Endothelial cell (in vitro differentiated cells): ENCODE measurements around the gene TTC7B. TPM values are rescaled to one million over a fixed set of nuclear protein-coding genes. Genes with fewer than 3 reads are reported as not detected.
"Not testable (repeated sequence)": the region's sequence is repeated elsewhere in the genome, so short reads cannot be mapped to it uniquely, and the experiment has no call there.

Experiments
- DNase-seq: peaks from one replicate; pipeline ENCODE4 v3.0.0; 2021; ENCODE audit warnings: low spot score
- H3K27ac Mint-ChIP-seq: one replicate; pipeline ENCODE4 v1.8.0; 2021; ENCODE audit warnings: mixed read lengths, inconsistent platforms; ENCODE audit not compliant: unreplicated experiment
- H3K27me3 Mint-ChIP-seq: one replicate; pipeline ENCODE4 v1.8.0; 2021; ENCODE audit warnings: mild to moderate bottlenecking, moderate library complexity, mixed read lengths, inconsistent platforms; ENCODE audit not compliant: unreplicated experiment
- H3K36me3 Mint-ChIP-seq: one replicate; pipeline ENCODE4 v1.8.0; 2021; ENCODE audit warnings: mild to moderate bottlenecking, low read depth, mixed read lengths, inconsistent platforms; ENCODE audit not compliant: unreplicated experiment
- H3K4me1 Mint-ChIP-seq: one replicate; pipeline ENCODE4 v1.8.0; 2021; ENCODE audit warnings: mild to moderate bottlenecking, mixed read lengths, inconsistent platforms; ENCODE audit not compliant: unreplicated experiment
- H3K4me3 Mint-ChIP-seq: one replicate; pipeline ENCODE4 v1.8.0; 2021; ENCODE audit warnings: mild to moderate bottlenecking, mixed read lengths, inconsistent platforms; ENCODE audit not compliant: unreplicated experiment
- H3K9me3 Mint-ChIP-seq: one replicate; pipeline ENCODE4 v1.8.0; 2021; ENCODE audit warnings: mixed read lengths, inconsistent platforms; ENCODE audit not compliant: unreplicated experiment
- CTCF ChIP-seq: fragments of 200-600 bp; sonication (generic); IDR thresholded peaks from one replicate; pipeline ENCODE4 v1.5.0; 2021; ENCODE audit warnings: antibody characterized with exemption; ENCODE audit not compliant: unreplicated experiment
- total RNA-seq: library from RNA; stranded (reverse); fragmentation: NEBNext Ultra II Directional; extraction: Animal tissue kit (Norgen Biotek cat#: 25700); gene quantifications from one replicate; pipeline ENCODE4 v1.2.1, GENCODE V29; 2021; ENCODE audit not compliant: unreplicated experiment

TTC7B gene
- total RNA-seq, 1 donor from 2014 or later: 93.5 TPM

GRCh38 chr14:90848944-90849731 lies 32.9 kb upstream of the TTC7B start:
- peak overlapping the region; percentile 99 for H3K27ac Mint-ChIP-seq
- peaks cover 25% of the 10 kb centered on the region for H3K4me1 Mint-ChIP-seq
- H3K36me3 Mint-ChIP-seq: peaks cover 5% of the 10 kb centered on the region
- DNase-seq: no peak
- no peak overlapping the region for H3K4me3 Mint-ChIP-seq
- no peak for TF ChIP-seq CTCF
- peaks cover 9% of the 10 kb centered on the region for H3K27me3 Mint-ChIP-seq
- H3K9me3 Mint-ChIP-seq: no peaks in the 10 kb centered on the region

GRCh38 chr14:90846511-90846910 lies 30.3 kb upstream of the TTC7B start:
- no peak overlapping the region for H3K27ac Mint-ChIP-seq
- DNase-seq: no peak
- TF ChIP-seq CTCF: no peak
- H3K4me3 Mint-ChIP-seq: no peak overlapping the region
- peaks cover 12% of the 10 kb centered on the region for H3K27me3 Mint-ChIP-seq
- no peaks in the 10 kb centered on the region for H3K9me3 Mint-ChIP-seq
- peaks cover 22% of the 10 kb centered on the region for H3K4me1 Mint-ChIP-seq
- peaks cover 5% of the 10 kb centered on the region for H3K36me3 Mint-ChIP-seq

GRCh38 chr14:90844321-90844720 lies 28.1 kb upstream of the TTC7B start:
- Mint-ChIP-seq H3K36me3 (peaks cover 5% of the 10 kb centered on the region), H3K4me1 (peaks cover 5% of the 10 kb centered on the region), H3K9me3 (no peaks in the 10 kb centered on the region), H3K27ac (no peak overlapping the region), H3K27me3 (peaks cover 9% of the 10 kb centered on the region), H3K4me3 (no peak overlapping the region)
- TF ChIP-seq CTCF: no peak
- DNase-seq: no peak

GRCh38 chr14:90842726-90843125 lies 26.5 kb upstream of the TTC7B start:
- H3K4me3 Mint-ChIP-seq: no peak overlapping the region
- H3K36me3 Mint-ChIP-seq: peaks cover 3% of the 10 kb centered on the region
- H3K4me1 Mint-ChIP-seq: peaks cover 7% of the 10 kb centered on the region
- peaks cover 9% of the 10 kb centered on the region for H3K27me3 Mint-ChIP-seq
- no peaks in the 10 kb centered on the region for H3K9me3 Mint-ChIP-seq
- no peak for TF ChIP-seq CTCF
- no peak overlapping the region for H3K27ac Mint-ChIP-seq
- DNase-seq: no peak

GRCh38 chr14:90840667-90841066 lies 24.4 kb upstream of the TTC7B start:
- H3K27ac Mint-ChIP-seq, H3K9me3 Mint-ChIP-seq, H3K4me1 Mint-ChIP-seq, H3K27me3 Mint-ChIP-seq, H3K4me3 Mint-ChIP-seq, H3K36me3 Mint-ChIP-seq, DNase-seq: not testable (repeated sequence)
